ENCODE measurements around the gene OR8D1. TPM values are rescaled to one million over a fixed set of nuclear protein-coding genes. Genes with fewer than 3 reads are reported as not detected.

Gene OR8D1
- total RNA-seq, 1 donor from 2014 or later = not detected

DNA sequence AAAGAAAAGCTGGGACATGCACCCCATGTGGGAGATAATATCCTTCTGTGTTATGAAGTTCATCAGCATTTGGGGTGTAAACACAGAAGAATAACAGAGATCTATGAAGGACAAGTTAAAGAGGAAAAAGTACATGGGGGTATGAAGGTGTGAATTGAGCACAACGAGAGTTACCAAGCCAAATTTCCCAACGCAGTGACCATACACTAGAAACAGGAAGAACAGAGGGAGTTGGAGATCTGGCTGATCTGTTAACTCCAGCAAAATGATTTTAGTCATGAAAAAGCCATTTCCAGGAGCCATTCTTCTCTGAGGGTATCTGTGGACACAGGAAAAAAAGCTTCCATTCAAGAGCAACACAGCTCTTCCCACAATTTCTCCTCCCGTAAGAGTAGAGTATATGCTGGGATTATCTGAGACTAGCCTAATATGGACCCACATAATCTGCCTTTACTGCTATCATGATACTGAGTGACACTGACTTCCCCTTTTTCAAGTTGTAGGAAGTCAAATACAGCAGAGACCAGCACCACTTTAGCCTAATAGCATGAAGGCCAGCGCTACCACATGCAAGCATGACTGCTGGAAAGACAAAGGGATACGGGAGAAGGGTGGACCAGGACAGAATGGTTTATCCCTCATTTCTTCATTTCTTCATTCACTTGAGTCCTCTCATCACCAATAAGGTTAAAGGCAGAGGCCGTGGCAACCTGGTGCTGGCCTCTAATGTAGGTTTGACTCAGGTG, 25.8 kb upstream of the OR8D1 start:
- intact Hi-C loops (cut with DNase I) = no loop called here
- Histone ChIP-seq H3K4me1 (no peaks in the 10 kb centered on the region), H3K4me3 (no peak overlapping the region)

DNA sequence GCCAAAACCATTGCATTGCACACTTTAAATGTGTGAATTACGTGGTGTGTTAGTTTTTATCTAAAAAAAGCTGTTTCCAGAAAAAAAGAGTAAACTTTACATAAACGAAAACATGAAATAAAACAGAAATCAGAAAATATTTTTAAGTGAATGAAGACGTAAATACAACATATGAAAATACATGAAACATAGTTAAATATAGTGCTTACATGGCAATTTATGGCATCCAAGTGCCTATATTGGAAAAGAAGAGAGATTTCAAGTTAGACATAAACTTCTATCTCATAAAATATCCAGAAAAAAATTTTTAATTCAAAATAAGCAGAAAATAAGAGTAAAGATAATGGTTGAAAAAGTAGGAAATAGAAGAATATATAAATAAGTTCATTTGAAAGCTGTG, 18.1 kb upstream of the OR8D1 start:
- Histone ChIP-seq H3K4me3 (no peak overlapping the region), H3K4me1 (no peaks in the 10 kb centered on the region), H3K27me3 (no peaks in the 10 kb centered on the region), H3K27ac (no peak overlapping the region), H3K9me3 (no peaks in the 10 kb centered on the region), H3K36me3 (no peaks in the 10 kb centered on the region)
- TF ChIP-seq, protein P1, sequence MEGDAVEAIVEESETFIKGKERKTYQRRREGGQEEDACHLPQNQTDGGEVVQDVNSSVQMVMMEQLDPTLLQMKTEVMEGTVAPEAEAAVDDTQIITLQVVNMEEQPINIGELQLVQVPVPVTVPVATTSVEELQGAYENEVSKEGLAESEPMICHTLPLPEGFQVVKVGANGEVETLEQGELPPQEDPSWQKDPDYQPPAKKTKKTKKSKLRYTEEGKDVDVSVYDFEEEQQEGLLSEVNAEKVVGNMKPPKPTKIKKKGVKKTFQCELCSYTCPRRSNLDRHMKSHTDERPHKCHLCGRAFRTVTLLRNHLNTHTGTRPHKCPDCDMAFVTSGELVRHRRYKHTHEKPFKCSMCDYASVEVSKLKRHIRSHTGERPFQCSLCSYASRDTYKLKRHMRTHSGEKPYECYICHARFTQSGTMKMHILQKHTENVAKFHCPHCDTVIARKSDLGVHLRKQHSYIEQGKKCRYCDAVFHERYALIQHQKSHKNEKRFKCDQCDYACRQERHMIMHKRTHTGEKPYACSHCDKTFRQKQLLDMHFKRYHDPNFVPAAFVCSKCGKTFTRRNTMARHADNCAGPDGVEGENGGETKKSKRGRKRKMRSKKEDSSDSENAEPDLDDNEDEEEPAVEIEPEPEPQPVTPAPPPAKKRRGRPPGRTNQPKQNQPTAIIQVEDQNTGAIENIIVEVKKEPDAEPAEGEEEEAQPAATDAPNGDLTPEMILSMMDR (IDR thresholded peaks at IDR 0.05) = no peak
- no peak for TF ChIP-seq POLR2AphosphoS5 (IDR thresholded peaks at IDR 0.05; ENCODE audit: insufficient read depth in 1 of 2, low read depth in 1 of 2)
- no peak for TF ChIP-seq POLR2A (IDR thresholded peaks at IDR 0.05)
- no peak for DNase-seq (ENCODE audit: extremely low spot score in 2 of 2)
- intact Hi-C loops (cut with DNase I) = no loop called here

More for the DNA sequence above, 25.8 kb upstream of the OR8D1 start:
- H3K27ac ChIP-seq = no peak overlapping the region
- H3K9me3 ChIP-seq = no peaks in the 10 kb centered on the region
- no peak for DNase-seq (ENCODE audit: extremely low spot score in 2 of 2)
- no peaks in the 10 kb centered on the region for H3K36me3 ChIP-seq
- TF ChIP-seq POLR2AphosphoS5 (IDR thresholded peaks at IDR 0.05; ENCODE audit: insufficient read depth in 1 of 2, low read depth in 1 of 2) = no peak
- TF ChIP-seq POLR2A (IDR thresholded peaks at IDR 0.05) = no peak
- TF ChIP-seq, protein P1 (IDR thresholded peaks at IDR 0.05) = no peak
- H3K27me3 ChIP-seq = no peaks in the 10 kb centered on the region

DNA sequence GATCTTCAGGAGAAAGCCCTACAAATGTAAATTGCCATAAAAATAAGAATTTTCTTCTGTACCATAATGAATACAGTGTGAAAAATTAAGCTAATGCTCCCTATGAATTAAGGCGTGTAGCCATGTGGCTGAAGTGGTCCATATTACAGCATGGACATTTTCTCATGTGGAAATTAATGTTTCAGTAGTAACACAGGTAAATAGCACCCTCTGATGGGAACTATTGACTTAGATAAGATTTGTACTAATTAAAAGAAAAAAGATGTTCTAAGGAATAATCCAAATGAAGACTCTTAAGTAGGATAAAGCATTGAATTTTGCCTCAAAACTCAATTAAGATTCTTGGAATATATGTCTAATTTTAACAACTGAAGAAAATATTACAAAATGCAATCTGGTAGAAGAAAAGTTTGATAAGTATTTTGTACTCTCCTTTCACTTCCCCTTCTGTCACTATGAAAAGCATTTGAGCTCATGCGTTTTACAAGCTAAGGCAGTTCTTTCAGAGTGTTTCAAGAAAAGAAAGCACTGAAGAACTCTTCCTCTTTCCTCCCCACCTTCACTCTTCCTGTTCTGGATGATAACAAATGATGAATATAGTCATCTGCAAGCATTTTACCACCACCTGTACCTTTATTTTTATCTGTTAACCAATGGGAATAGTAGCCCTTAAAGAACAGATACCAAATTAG, 16.2 kb upstream of the OR8D1 start:
- H3K4me3 ChIP-seq = no peak overlapping the region
- DNase-seq (ENCODE audit: extremely low spot score in 2 of 2) = no peak
- no peaks in the 10 kb centered on the region for H3K27me3 ChIP-seq
- intact Hi-C loops (cut with DNase I) = no loop called here
- H3K27ac ChIP-seq = no peak overlapping the region
- H3K36me3 ChIP-seq = no peaks in the 10 kb centered on the region
- TF ChIP-seq, protein P1 (IDR thresholded peaks at IDR 0.05) = no peak
- TF ChIP-seq POLR2A (IDR thresholded peaks at IDR 0.05) (no peak), POLR2AphosphoS5 (IDR thresholded peaks at IDR 0.05; ENCODE audit: insufficient read depth in 1 of 2, low read depth in 1 of 2) (no peak)
- no peaks in the 10 kb centered on the region for H3K4me1 ChIP-seq
- no peaks in the 10 kb centered on the region for H3K9me3 ChIP-seq

DNA sequence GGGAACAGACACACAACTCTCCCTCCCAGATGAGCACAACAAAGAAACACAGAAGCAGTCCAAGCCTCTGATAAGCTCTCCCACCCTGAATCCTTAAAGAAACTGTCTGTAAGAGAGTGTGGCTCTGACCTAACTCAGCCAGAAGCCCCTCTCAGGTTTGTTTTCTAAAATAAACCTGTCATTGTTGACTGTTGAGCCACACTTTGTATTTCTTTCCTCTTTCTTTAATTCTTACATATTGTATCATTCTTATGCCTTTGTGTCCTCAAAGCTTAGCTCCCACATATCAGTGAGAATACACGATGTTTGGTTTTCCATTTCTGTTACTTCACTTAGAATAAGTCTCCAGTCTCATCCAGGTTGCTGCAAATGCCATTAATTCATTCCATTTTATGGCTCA, 14.0 kb upstream of the OR8D1 start:
- Histone ChIP-seq H3K4me1 (no peaks in the 10 kb centered on the region), H3K4me3 (no peak overlapping the region), H3K9me3 (no peaks in the 10 kb centered on the region), H3K27ac (no peak overlapping the region), H3K36me3 (no peaks in the 10 kb centered on the region), H3K27me3 (no peaks in the 10 kb centered on the region)
- DNase-seq (ENCODE audit: extremely low spot score in 2 of 2) = no peak
- intact Hi-C loops (cut with DNase I) = no loop called here
- TF ChIP-seq POLR2AphosphoS5 (IDR thresholded peaks at IDR 0.05; ENCODE audit: insufficient read depth in 1 of 2, low read depth in 1 of 2) (no peak), POLR2A (IDR thresholded peaks at IDR 0.05) (no peak)
- TF ChIP-seq, protein P1 (IDR thresholded peaks at IDR 0.05) = no peak

DNA sequence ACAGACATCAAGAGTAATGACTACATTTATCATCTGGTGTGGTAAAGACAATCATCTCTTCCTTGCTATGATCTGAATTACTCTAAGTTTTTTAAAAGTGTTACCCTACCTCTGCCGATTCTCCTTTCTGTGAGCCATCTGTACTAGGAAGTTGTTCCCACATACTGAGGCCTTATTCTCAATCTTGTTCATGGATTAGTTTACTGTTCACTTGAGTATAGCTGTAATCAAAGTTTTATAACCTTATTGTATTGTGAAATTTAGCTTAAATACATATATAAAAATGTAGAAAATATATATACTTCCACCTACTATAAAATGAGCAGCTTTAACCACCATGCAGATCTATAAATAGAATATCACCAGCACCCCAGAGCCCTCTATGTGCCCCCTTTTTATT, 8.6 kb upstream of the OR8D1 start:
- Histone ChIP-seq H3K4me1 (no peaks in the 10 kb centered on the region), H3K27ac (no peak overlapping the region), H3K4me3 (no peak overlapping the region), H3K27me3 (no peaks in the 10 kb centered on the region), H3K36me3 (no peaks in the 10 kb centered on the region), H3K9me3 (no peaks in the 10 kb centered on the region)
- DNase-seq (ENCODE audit: extremely low spot score in 2 of 2) = no peak
- intact Hi-C loops (cut with DNase I) = no loop called here
- TF ChIP-seq POLR2AphosphoS5 (IDR thresholded peaks at IDR 0.05; ENCODE audit: insufficient read depth in 1 of 2, low read depth in 1 of 2) (no peak), POLR2A (IDR thresholded peaks at IDR 0.05) (no peak)
- TF ChIP-seq, protein P1 (IDR thresholded peaks at IDR 0.05) = no peak

Measured in vagina (tissue), 2 donors.